GM12878 (cell line): ENCODE results near the gene KIRREL3. TPM values are rescaled to one million over a fixed set of nuclear protein-coding genes. Genes with fewer than 3 reads are reported as not detected.
A peak's percentile ranks its signal among the peaks of the same experiment; 100 is the strongest.

Experiments used
- ATAC-seq: fragments of 200-7000 bp; cut with Tn5 transposase; 3 replicates; pipeline ENCODE4 v1.9.1; 2020; ENCODE audit warnings: mild to moderate bottlenecking, moderate library complexity
- BruUV-seq: library from RNA; stranded (reverse); fragments of 400-500 nt; replicated peaks from 2 replicates; lab custom pipeline; 2021; lab: Mats Ljungman, UMichigan
- CTCF ChIA-PET: fragments of 300-600 bp; sonication (Branson Sonifier 250); formaldehyde crosslinking; extraction: SDS; loops from one replicate; lab custom pipeline; 2021; ENCODE audit warnings: inconsistent platforms; lab: Yijun Ruan, JAX
- POLR2A ChIA-PET: fragments of 350-600 bp; formaldehyde crosslinking; extraction: SDS; loops from one replicate; lab custom pipeline; 2021; ENCODE audit warnings: inconsistent platforms; lab: Charles Lee
- RAD21 ChIA-PET: fragments of 300-600 bp; sonication (Branson Sonifier 250); formaldehyde crosslinking; loops from one replicate; lab custom pipeline; 2023; ENCODE audit warnings: antibody characterized with exemption; ENCODE audit not compliant: unreplicated experiment; lab: Charles Lee
- SMC1A ChIA-PET: fragments of 300-600 bp; sonication (Branson Sonifier 250); formaldehyde crosslinking; loops from one replicate; lab custom pipeline; 2023; ENCODE audit not compliant: unreplicated experiment, uncharacterized antibody; lab: Charles Lee
- DNase-seq: peaks from one replicate; pipeline ENCODE4 v3.0.0-alpha.2; 2011; ENCODE audit warnings: low read depth, low spot score
- FAIRE-seq: peaks from 3 replicates; lab custom pipeline; 2011; peaks lifted over from hg19 to GRCh38; lab: Jason Lieb, UNC
- H2AFZ ChIP-seq: 2 replicates; pipeline ENCODE4 v1.6.0; 2011; ENCODE audit warnings: low read depth, low read length, control low read depth; ENCODE audit not compliant: control insufficient read depth
- H3K27ac ChIP-seq: 2 replicates; pipeline ENCODE4 v1.5.1; 2011; ENCODE audit warnings: control low read depth; ENCODE audit not compliant: control insufficient read depth, insufficient read depth
- H3K27me3 ChIP-seq, 2 experiments: replicated peaks in 1 of 2; 2 replicates each; pipeline versions ENCODE4 v1.6.0 to v1.6.1; 2011; ENCODE audit warnings: low read length in 1 of 2; ENCODE audit not compliant: control insufficient read depth in 2 of 2, insufficient read depth in 2 of 2
- H3K36me3 ChIP-seq, 2 experiments: 2 replicates each; pipeline ENCODE4 v1.5.1; 2011; ENCODE audit warnings: low read length in 1 of 2; ENCODE audit not compliant: control insufficient read depth in 2 of 2, insufficient read depth in 2 of 2
- H3K4me1 ChIP-seq: 2 replicates; pipeline ENCODE4 v1.6.1; 2011; ENCODE audit warnings: mild to moderate bottlenecking, low read length, moderate library complexity, mixed read lengths; ENCODE audit not compliant: control insufficient read depth, insufficient read depth
- H3K4me2 ChIP-seq: 2 replicates; pipeline ENCODE4 v1.6.0; 2011; ENCODE audit warnings: control low read depth; ENCODE audit not compliant: control insufficient read depth, insufficient read depth
- H3K4me3 ChIP-seq: fragments of 200-600 bp; sonication (generic); 2 replicates; pipeline ENCODE4 v1.5.1; 2016
- H3K79me2 ChIP-seq: 2 replicates; pipeline ENCODE4 v1.6.0; 2011; ENCODE audit warnings: low read length; ENCODE audit not compliant: control insufficient read depth, insufficient read depth
- H3K9ac ChIP-seq: 2 replicates; pipeline ENCODE4 v1.8.0; 2011; ENCODE audit warnings: low read length, control low read depth, mixed read lengths; ENCODE audit not compliant: control insufficient read depth, insufficient read depth
- H3K9me3 ChIP-seq: replicated peaks from 3 replicates; pipeline ENCODE4 v1.5.1; 2011; ENCODE audit warnings: mild to moderate bottlenecking, low read length; ENCODE audit not compliant: control insufficient read depth, insufficient read depth
- H4K20me1 ChIP-seq: 2 replicates; pipeline ENCODE4 v1.6.0; 2011; ENCODE audit not compliant: control insufficient read depth, insufficient read depth
- BHLHE40 ChIP-seq, 2 experiments: fragments of 450-650 bp in 1 of 2; IDR thresholded peaks; 2 replicates each; pipeline ENCODE4 v1.6.1; 2011 to 2017; ENCODE audit warnings: low read depth in 2 of 2, borderline replicate concordance in 1 of 2, improper control_type of control experiment in 1 of 2, low read length in 1 of 2, mild to moderate bottlenecking in 1 of 2
- FOXK2 ChIP-seq: fragments of 450-650 bp; IDR thresholded peaks from 2 replicates; pipeline ENCODE4 v1.6.1; 2017; ENCODE audit warnings: mild to moderate bottlenecking, moderate library complexity
- NFIC ChIP-seq: IDR thresholded peaks from 2 replicates; pipeline ENCODE4 v1.6.1; 2012; ENCODE audit warnings: low read depth, mild to moderate bottlenecking, inconsistent platforms, low read length, moderate library complexity
- RAD21 ChIP-seq: IDR thresholded peaks from 2 replicates; pipeline ENCODE4 v1.6.1; 2011; ENCODE audit warnings: mild to moderate bottlenecking, low read depth, low read length, moderate library complexity; ENCODE audit not compliant: insufficient read depth
- SMC3 ChIP-seq: IDR thresholded peaks from 2 replicates; pipeline ENCODE4 v1.6.1; 2011; ENCODE audit warnings: low read length, improper control_type of control experiment, borderline replicate concordance
- YY1 ChIP-seq: IDR thresholded peaks from 2 replicates; pipeline ENCODE4 v1.6.1; 2011; ENCODE audit warnings: low read depth, mild to moderate bottlenecking, low read length
- WGBS: methylation state at CpG from one replicate; pipeline ENCODE4 v1.1.6; 2016; ENCODE audit warnings: low lambda C conversion rate; ENCODE audit not compliant: insufficient replicate concordance, insufficient coverage; ENCODE audit errors: missing lambda C conversion rate; 5-methylcytosine and 5-hydroxymethylcytosine counted together
- in situ Hi-C: fragments of 300-500 bp; cut with MboI; formaldehyde crosslinking; loops from 9 replicates; pipeline ENCODE4 v1.14.3; 2018; ENCODE audit warnings: mixed read lengths
- intact Hi-C: fragments of 100-400 bp; cut with micrococcal nuclease; formaldehyde crosslinking; loops from one replicate; pipeline ENCODE4 v1.14.2; 2022; ENCODE audit not compliant: unreplicated experiment
- polyA plus RNA-seq, 11 experiments: library from polyadenylated mRNA; depleted of rRNA in 4 of 11; unstranded in 6 of 11; stranded (reverse) in 5 of 11; fragments of >200 nt; fragmentation: Nextera tagmentation in 4 of 11; fragmentation: Illumina TruSeq in 1 of 11; extraction: Ambion mirVana in 4 of 11; extraction: Trizol in 1 of 11; gene quantifications; 1 replicate in 1 of 11; 2 replicates in 10 of 11; pipeline versions ENCODE4 v1.2.1 to v1.2.3, GENCODE V29; 2011 to 2016; ENCODE audit warnings: inconsistent platforms in 2 of 11, missing spikeins in 2 of 11, low read depth in 1 of 11
- total RNA-seq, 4 experiments: library from RNA; depleted of rRNA in 3 of 4; stranded (reverse); fragments of >200 nt in 3 of 4; fragmentation: Illumina TruSeq in 1 of 4; extraction: Trizol in 1 of 4; gene quantifications; 2 replicates each; pipeline versions ENCODE4 v1.2.1 to v1.2.3, GENCODE V29; 2013 to 2021
- TF ChIP-seq, protein P1 (sequence below): fragments of 450-650 bp; IDR thresholded peaks from 2 replicates; pipeline ENCODE4 v1.6.1; 2017; ENCODE audit warnings: mild to moderate bottlenecking, low read depth, inconsistent platforms; ENCODE audit not compliant: poor library complexity, severe bottlenecking
- TF ChIP-seq, protein P2 (sequence below): IDR thresholded peaks from 2 replicates; pipeline ENCODE4 v1.6.1; 2011; ENCODE audit warnings: low read depth, mild to moderate bottlenecking, low read length, moderate library complexity, borderline replicate concordance; ENCODE audit errors: extremely low read depth
- TF ChIP-seq, protein P3 (sequence below), 3 experiments: IDR thresholded peaks in 2 of 3; conservative IDR thresholded peaks in 1 of 3; 2 replicates each; pipeline ENCODE4 v1.5.1; 2011; ENCODE audit warnings: low read depth in 3 of 3, low read length in 3 of 3, mild to moderate bottlenecking in 3 of 3, control low read depth in 2 of 3, moderate library complexity in 2 of 3, inconsistent platforms in 1 of 3, mixed read lengths in 1 of 3; ENCODE audit not compliant: control insufficient read depth in 2 of 3, insufficient read depth in 1 of 3; ENCODE audit errors: extremely low read depth in 1 of 3

KIRREL3 gene
- total and polyA plus RNA-seq, 10 of the 15 experiments (the other 5 are each of a cell fraction or from before 2014, with no cell fraction given) = under 0.01 TPM; not detected in 9

DNA sequence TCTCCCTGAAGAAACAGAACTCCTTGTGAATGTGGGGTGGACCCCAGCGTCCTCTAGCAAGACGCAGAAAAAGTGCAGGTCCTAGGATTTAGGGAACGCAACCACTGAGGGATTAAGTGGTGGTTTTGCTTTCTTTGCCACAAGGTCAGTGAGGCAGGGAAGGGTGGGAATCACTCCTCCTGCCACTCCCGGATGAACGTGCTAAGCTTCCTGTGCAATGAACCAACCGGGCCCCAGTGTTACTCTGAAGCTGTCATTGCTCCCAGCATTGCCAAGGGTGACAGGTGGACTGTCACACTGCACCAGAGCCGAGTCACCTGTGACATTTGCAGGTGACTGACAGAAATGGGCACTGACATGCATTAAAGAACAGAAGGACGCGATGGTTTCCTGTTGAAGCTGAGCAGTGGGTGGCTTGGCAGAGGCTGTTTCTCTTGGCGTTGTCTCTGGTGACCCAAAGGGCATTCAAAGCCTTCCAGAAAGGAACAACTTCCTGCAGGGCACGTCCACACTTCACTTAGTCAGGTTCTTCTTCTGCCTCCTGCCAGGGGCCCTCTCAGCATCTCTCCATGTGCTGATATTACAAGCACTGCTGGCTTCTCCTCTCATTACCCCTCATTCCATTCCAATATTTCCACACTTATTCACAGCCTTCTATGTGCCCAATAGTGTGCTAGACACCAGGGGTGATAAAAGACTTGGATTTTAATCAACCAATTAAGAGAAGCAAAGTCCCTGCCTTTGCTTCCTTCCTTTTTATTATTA, 9.7 kb downstream of the KIRREL3 start (continued):
- TF ChIP-seq, protein P1, sequence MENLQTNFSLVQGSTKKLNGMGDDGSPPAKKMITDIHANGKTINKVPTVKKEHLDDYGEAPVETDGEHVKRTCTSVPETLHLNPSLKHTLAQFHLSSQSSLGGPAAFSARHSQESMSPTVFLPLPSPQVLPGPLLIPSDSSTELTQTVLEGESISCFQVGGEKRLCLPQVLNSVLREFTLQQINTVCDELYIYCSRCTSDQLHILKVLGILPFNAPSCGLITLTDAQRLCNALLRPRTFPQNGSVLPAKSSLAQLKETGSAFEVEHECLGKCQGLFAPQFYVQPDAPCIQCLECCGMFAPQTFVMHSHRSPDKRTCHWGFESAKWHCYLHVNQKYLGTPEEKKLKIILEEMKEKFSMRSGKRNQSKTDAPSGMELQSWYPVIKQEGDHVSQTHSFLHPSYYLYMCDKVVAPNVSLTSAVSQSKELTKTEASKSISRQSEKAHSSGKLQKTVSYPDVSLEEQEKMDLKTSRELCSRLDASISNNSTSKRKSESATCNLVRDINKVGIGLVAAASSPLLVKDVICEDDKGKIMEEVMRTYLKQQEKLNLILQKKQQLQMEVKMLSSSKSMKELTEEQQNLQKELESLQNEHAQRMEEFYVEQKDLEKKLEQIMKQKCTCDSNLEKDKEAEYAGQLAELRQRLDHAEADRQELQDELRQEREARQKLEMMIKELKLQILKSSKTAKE = no peak
- TF ChIP-seq FOXK2 = no peak
- TF ChIP-seq, all 136 proteins: peak for 0

DNA sequence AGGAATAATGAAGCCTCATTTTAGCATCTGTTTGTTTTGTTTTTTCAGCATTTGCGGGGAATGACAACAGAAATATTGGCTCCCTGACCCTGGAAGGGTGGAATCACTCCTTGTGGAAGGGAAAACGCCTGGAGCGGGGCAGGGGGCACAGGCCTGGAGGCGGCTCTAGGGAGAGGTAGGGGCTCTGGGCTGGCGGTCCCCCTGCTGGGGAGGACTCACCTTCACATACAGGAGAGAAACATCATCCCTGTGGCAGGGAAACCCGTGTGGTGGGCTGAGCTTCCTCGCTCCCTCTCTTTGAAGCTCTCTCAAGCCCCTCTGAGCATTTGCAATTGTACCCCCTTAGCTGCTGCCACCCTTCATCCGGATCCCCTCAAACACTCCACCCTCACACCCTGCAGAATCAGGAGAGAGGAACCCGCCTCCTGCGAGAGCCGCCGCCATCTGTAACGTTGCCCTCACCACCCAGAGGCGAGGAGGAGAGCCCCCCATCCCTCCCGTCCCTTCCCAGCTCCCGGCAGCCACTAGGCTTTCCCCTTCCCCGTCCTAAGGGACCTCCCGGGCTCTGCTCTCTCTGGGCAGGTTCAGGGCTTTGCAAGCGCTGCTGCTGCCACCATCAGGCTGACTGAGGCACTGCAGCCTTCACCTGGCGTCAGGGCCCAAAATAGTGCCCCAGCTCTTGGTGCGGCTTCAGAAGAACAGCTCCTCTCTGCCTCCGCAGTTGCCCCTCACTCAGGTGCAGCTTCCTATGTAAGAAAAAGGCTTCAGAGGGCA, 10.4 kb downstream of the KIRREL3 start:
- DNase-seq = no peak
- H2AFZ ChIP-seq = no peak overlapping the region
- no peaks in the 10 kb centered on the region for H3K79me2 ChIP-seq
- TF ChIP-seq RAD21 (peak; percentile 90), BHLHE40 (IDR thresholded peaks at IDR 0.05; ENCODE audit: borderline replicate concordance in 1 of 2, low read depth in 2 of 2, low read length in 1 of 2) (0 out of 4 replicates have a peak, but pooled peaks of 1 of the 2 experiments have one; percentile 23), YY1 (0 out of 2 replicates have a peak, but pooled peaks have one; percentile 33), NFIC (no peak), SMC3 (peak; percentile 93)
- TF ChIP-seq, protein P2, sequence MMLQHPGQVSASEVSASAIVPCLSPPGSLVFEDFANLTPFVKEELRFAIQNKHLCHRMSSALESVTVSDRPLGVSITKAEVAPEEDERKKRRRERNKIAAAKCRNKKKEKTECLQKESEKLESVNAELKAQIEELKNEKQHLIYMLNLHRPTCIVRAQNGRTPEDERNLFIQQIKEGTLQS = no peak
- TF ChIP-seq, protein P3, sequence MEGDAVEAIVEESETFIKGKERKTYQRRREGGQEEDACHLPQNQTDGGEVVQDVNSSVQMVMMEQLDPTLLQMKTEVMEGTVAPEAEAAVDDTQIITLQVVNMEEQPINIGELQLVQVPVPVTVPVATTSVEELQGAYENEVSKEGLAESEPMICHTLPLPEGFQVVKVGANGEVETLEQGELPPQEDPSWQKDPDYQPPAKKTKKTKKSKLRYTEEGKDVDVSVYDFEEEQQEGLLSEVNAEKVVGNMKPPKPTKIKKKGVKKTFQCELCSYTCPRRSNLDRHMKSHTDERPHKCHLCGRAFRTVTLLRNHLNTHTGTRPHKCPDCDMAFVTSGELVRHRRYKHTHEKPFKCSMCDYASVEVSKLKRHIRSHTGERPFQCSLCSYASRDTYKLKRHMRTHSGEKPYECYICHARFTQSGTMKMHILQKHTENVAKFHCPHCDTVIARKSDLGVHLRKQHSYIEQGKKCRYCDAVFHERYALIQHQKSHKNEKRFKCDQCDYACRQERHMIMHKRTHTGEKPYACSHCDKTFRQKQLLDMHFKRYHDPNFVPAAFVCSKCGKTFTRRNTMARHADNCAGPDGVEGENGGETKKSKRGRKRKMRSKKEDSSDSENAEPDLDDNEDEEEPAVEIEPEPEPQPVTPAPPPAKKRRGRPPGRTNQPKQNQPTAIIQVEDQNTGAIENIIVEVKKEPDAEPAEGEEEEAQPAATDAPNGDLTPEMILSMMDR (IDR thresholded peaks at IDR 0.05 in 2 of 3, conservative IDR thresholded peaks at IDR 0.05 in 1 of 3; ENCODE audit: control insufficient read depth in 2 of 3, extremely low read depth in 1 of 3, insufficient read depth in 1 of 3, low read depth in 3 of 3, low read length in 3 of 3) = peak; percentile 94 to 98 (median 94)
- ChIA-PET RAD21 (interaction anchor here (1.1 to 1.7 kb wide), 6 partner anchors 84 to 679 kb away, joined by 3 to 11 read pairs (median 4); no protein-coding TSS in a partner anchor), POLR2A (interaction anchor here (1.1 kb wide), 1 partner anchor 274 kb away, joined by 3 read pairs; no protein-coding TSS in a partner anchor), SMC1A (interaction anchor here (1.2 to 5.4 kb wide), 4 partner anchors 22 to 383 kb away, joined by 3 to 40 read pairs (median 4); no protein-coding TSS in a partner anchor), CTCF (interaction anchor here (0.6 to 6.3 kb wide), 21 partner anchors 23 to 1679 kb away, joined by 3 to 68 read pairs (median 4); no protein-coding TSS in a partner anchor)
- in situ Hi-C loops (loop anchor here (5.0 to 10.0 kb wide), 2 partner anchors 273 to 545 kb away; no protein-coding TSS in a partner anchor), intact Hi-C loops (loop anchor here (1.0 to 10.0 kb wide), 5 partner anchors 113 to 675 kb away; no protein-coding TSS in a partner anchor)
- H3K9me3 ChIP-seq = no peaks in the 10 kb centered on the region
- peak; percentile 98 for ATAC-seq
- H3K4me2 ChIP-seq = no peak overlapping the region
- H3K9ac ChIP-seq = no peak overlapping the region
- no peaks in the 10 kb centered on the region for H3K4me1 ChIP-seq
- no peaks in the 10 kb centered on the region for H4K20me1 ChIP-seq
- H3K4me3 ChIP-seq = no peak overlapping the region
- H3K27me3 ChIP-seq = peaks cover 0 to 12% of the 10 kb centered on the region in 2 experiments; a peak in 3 of 4 replicates
- WGBS = 23% methylated on average over 20 of the region's 22 CpGs
- no TSS peak for BruUV-seq
- H3K36me3 ChIP-seq = no peaks in the 10 kb centered on the region
- no peak overlapping the region for H3K27ac ChIP-seq
- peak; percentile 87 for FAIRE-seq
